ENCODE results near the gene AHDC1.
A peak's percentile ranks its signal among the peaks of the same experiment; 100 is the strongest.
"Not testable (repeated sequence)": the region's sequence is repeated elsewhere in the genome, so short reads cannot be mapped to it uniquely, and the experiment has no call there.

Gene AHDC1

DNA sequence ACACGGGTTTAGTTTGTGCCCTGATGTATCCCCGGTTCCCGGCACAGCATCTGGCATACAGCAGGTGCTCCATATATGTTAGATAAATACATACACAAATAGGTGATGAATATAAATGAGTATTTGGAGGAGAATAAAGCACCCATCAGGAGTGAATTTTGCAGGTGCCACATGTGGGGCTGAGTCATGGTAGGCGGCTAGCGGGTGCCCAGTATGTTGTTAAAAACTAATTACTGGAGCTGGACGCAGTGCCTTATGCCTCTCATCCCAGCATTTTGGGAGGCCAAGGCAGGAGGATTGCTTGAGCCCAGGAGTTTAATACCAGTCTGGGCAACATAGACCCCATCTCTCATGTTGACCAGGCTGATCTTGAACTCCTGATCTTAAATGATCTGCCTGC lies 97.2 kb downstream of the AHDC1 start:
- DNase-seq (ENCODE audit: low read depth) = no peak

DNA sequence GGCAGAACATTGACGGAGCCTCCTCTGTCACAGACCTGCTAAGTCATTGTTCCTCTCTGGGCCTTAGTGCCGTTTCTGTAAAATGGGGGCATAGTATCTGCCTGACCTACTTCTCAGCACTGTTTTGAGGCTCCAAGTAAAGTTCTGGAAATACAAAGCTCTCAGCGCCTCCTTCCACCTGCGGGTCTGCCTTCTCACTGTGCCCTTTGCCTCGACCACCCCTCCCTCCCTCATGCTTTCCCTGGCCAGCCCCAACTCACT lies 98.6 kb downstream of the AHDC1 start:
- DNase-seq (ENCODE audit: low read depth) = no peak

DNA sequence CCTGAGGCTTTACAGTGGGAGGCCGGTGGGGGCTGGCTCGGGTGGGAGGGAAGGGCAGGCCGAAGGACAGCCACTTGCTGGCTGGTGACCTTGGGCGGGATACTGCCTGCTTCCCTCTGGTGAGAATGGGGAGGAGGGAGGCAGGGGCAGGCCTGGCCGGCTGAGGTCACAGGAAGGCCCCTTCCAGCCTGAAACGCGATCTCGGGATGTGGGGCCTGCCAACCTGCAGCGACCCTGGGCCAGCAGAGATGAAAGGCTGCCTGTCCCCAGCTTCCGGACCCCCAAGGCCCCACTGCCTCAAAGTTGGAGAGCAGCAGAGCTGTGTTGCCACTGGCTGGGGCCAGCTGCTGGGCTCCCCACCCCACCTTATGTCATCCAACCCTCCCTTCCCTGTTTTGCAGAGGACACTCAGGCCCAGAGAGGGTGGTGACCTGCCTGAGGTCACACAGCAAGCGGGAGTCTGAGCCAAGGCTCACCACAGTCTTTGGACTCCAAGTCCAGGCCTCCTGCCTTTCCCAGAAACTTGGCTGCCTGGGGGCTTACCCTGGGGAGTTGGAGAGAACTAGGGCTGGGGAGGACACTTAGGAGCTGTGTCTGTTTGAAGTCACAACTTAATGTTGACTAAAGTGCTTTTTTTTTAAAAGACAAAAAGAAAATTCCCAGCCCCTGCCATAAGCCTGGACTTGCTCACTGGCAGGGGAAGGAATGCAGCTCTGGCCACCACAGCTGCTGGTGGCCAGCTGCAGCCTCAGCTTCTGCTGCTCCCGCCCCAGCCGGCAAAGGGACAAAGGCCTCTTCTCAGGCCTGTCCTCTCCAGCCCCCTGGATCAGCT lies 99.1 kb downstream of the AHDC1 start:
- DNase-seq (ENCODE audit: low read depth) = no peak

DNA sequence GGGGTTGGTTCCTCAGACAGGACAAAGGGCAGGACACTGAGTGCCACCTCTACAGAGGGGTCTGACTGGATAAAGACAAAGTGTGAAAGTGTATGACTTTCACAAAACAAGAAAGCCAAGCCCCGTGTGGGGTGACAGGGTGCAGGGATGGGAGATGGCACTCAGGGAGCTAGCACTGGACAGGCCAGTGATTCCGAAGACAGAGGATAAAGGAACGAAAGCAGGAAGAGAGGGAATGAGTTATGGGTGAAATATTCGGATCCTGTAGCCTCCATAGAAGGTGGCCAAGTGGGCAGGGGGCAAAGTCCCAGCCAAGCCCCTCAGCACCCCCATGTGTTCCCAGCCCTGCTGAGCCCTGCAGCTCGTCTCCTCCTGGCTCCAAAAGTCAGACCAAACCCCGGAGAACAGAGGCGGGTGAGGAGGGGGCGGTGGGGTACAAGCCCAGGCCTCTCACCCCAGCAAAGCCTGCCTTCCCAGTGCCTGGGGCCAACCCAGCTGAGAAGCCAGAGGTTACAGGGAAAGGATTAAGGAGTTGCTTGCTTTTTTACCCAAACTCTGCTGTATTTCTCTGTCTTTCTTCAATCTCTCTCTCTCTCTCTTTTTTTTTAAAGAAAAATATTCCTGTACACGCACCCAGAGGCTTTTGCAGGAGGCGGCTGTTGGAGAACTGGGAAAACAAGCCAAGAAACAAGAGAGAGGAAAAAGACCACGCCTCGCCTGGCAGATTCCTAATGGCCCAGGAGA lies 99.9 kb downstream of the AHDC1 start:
- DNase-seq (ENCODE audit: low read depth) = no peak

DNA sequence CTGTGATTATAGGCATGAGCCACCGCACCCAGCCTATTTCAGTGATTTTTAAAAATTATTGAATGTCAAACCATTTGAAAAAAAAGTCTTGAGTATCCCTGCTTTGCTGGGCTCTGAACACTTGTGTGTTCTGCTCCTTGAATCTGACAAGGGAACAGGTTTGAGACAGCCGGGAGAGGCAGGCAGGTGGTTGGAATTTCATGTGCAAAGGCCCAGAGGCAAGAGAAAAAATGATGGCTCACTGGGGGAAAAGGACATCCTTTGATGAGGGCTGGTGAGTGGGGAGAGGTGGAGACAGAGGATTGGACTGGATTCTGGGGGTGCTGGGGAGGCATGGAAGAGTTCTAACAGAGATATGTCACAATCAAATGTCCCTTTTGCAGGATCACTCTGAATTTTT lies 100.9 kb downstream of the AHDC1 start:
- DNase-seq (ENCODE audit: low read depth) = no peak

DNA sequence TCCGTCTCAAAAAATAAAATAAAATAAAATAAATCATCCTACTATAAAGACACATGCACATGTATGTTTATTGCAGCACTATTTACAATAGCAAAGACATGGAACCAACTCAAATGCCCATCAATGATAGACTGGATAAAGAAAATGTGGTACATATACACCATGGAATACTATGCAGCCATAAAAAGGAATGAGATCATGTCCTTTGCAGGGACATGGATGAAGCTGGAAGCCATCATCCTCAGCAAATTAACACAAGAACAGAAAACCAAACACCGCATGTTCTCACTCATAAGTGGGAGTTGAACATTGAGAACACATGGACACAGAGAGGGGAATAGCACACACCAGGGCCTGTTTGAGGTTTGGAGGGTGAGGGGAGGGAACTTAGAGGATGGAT lies 102.8 kb downstream of the AHDC1 start:
- not testable (repeated sequence) for DNase-seq (ENCODE audit: low read depth)

DNA sequence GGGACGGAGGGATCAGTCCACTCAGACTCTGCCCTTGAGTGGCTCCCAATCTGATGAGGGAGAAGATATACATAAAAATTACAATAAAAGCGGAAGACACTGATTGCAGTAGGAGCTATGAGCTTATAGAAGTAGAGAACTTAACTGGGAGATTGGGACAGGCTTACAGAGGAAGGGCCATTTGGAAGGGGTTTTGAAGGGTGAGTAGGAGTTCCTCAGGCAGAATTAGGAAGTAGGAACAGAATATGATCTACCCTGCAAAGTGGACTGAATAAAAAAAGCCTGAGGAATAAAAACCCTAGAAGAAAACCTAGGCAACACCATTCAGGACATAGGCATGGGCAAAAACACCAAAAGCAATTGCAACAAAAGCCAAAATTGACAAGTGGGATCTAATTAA lies 104.8 kb downstream of the AHDC1 start:
- DNase-seq (ENCODE audit: low read depth) = no peak

DNA sequence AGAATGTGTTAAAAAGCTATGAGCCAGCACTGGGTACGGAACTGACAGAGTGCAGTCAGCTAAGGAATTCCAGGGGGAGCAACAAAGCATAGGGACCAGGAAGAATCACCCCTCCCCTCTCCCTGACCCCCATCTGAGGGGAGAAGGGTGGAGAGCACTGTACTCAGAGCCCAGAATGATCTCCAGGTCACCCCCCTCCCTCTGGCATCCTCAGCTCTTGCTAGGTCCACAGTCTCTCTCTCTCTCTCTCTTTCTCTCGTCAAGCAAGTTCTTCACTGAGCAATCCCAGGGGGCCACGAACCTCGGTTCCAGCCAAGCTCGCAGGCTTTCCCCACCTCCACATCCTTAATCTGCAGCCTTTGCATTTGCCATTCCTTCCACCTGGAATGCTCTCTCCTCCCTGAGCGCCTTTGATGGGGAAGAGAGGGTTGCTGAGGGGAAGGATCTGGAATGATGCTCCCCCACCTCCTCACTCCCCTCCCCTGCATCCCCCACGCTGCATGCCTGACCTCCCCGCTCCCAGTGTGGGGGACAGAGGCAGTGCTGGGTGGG lies 107.3 kb downstream of the AHDC1 start:
- DNase-seq (ENCODE audit: low read depth) = no peak

DNA sequence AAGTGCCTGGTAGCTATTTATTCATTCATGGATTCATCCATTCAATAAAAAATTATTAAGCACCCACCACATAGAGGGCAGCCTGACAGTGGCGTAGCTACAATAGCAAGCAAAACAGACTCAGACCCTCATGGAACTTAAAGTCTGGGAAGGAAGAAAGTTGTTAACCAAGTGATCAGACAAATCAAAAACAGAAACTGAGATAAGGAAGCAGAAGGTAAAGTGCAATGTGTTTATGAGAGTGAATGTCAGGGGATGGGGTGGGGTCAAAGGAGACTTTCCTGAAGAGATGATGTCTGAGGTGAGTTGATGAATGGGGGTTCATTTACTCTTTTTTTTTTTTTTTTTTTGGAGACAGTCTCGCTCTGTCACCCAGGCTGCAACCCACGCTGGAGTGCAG lies 111.1 kb downstream of the AHDC1 start:
- DNase-seq (ENCODE audit: low read depth) = no peak

DNA sequence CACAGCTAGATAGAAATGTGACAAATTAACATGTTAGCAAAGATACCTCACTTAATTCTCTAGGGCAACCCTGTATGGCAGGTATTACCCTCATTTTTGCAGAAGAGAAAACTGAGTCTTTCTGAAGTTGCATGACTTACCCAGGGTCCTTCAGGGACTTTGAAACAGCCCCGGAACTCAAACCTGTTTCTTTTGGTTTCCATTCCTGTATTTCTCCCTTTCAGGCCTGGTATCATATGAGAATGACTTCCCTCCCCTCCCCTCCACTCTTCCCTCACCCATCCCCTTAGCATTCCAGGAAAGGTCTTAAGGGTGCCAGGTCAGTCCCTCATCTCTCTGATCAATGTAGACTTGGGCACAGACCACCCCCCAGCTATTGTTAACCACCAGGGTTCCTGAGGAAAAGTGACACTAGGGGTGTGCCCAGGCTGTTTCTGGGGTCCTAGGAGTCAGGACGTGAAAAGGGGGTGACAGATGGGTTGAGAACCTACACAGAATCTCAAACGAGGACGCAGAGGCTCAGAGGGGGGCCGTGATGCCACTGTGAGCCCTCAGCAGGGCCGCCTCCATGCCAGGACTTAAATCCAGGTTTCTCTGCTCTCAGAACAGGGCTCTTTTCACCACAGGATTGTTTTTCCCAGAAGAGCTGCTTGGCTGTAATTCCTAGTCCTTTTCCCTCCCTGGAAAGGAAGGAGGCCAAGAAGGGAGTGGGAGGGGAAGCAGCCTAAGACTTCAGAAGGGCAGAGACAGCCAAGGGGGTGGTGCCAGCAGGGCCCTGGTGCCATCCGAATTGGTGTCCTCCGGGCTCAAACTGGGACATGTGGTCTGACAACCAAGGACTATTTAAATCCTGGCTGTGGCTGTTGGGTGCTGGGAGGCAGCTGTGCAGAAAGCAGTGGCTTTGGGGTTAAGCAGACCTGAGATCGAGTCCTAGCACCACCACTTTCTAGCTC lies 111.9 kb downstream of the AHDC1 start:
- DNase-seq (ENCODE audit: low read depth) = no peak

DNA sequence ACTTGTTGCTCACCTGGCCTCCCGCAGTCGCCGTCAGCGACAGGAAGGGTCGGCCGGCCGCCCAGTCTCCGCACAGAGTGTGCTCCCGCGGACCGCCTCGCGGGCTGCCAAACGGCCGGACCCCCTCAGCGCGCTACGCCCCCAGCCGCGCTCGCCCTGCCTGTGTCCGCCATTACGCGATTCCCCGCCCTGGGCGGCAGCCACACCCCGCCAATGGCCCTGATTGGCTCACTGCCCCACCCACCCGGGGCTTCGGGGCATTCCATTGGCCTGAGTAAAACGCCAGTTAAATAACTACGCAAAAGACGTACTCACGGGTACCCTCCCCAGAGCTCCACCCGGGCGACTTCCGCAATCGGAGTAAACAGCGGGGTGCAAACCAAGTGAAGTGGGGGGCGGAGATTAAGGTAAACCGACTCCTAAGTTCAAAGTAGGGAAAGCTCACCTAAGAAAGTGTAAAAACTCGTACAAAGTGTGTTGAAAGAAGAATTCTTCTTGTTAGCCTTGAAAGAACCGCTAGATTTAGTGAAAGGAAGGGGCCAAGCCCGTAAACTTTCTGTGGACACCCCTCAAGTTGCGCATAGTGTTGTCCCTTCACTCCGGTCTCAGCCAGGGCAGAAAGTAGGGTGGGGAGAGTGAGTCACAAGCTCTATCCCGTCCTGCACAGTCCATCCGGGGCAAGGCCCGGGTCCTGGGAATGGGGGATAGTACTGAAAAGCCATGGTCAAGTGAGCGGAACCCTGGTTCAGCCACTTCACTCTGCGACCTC lies 113.8 kb downstream of the AHDC1 start, which contains the start of gene WASF2:
Gene WASF2, minus strand, starts transcription at position 195 of the 769 bp plus-strand sequence. CDS start 61,277 bp downstream, outside the sequence.
- peak; percentile 94 for DNase-seq (ENCODE audit: low read depth)

DNA sequence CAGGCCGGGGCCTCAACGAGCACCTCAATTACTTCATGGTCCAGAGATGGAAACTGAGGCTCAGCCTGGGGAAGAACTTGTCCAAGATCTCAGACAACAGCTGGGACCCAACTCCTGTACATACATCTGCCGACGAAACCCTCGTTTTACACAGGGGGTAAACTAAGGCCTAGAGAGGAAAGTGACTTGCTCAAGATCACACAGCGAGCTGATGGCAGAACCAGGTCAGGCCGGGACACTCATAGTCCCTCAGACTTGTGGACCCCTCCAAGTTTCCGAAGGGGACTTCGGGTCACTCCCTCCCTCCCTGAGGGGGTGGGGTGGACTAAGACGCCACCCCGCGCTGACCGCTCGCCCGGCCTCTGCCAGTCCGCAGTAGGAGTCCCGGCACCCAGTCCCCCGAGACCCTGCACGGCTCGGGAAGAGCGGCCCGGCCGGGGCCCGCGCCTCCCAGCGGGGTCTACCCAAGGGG lies 114.4 kb downstream of the AHDC1 start:
- peak; percentile 4 for DNase-seq (ENCODE audit: low read depth)

DNA sequence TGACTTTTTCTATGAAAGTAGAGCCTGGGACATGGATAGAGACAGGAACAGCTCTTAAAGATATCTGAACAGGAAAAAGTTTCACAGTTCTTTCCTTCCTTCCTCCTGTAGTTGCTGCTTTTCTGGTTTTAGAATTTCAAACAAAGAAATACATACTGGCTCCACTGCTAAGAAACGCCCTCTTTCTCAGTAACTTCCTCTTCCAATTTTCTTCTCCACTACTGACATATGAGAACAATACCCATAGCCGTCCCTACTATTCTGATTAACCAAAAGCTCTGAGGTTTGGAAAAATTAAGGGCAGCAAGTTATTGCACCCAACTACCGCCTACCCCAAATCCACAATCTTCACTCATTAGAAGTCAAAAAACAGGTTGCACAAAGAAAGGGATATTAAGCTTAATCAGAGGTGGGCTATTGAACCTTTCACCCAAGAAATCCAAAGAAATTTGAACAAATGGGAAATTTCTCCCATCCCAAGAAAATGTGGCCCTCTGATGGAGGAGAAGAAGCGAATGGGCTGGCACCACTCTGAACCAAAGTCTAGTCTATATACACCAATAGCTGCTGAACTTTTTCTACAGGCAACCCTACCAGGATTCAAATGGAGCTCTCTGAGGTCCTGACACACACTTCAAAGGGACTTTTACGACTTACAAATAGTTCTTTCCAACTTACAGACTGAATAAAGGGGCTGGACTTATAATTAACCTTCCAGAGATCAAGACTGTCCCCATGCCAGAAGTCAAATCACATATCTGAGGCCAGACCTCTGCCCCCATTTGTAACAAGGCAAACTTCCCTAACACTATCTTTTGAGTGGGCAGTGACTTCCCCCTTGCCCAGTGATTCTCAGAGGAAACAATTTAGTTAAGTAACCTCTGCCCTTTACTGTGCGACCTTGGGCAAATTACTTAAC lies 115.7 kb downstream of the AHDC1 start:
- DNase-seq (ENCODE audit: low read depth) = no peak

DNA sequence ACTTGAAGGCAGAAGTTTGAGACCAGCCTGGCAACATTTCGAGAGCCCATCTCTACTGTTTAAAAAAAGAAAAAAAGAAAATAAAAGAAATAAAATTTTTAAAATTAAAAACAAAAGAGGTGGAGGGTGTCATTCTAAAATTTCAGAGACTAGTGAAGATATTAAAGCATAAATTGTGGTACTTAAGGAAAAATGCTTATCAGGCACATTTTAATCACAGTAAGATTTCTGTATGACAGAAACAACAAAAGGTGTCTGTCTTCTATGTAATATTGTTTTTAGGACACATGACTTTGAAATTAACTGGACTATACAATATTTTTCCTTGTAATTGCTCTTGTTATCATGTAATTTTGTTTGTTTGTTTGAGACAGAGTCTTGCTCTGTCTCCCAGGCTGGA lies 118.6 kb downstream of the AHDC1 start:
- no peak for DNase-seq (ENCODE audit: low read depth)

Data from stimulated activated CD8-positive, alpha-beta memory T cell treated with anti-CD3 and anti-CD28 coated beads, Interleukin-12 subunit alpha, Interleukin-12 subunit beta, amount 100 ng/mL, for 1 hour (primary cell).